Measurements from ENCODE around the gene PRDM16. TPM values are rescaled to one million over a fixed set of nuclear protein-coding genes. Genes with fewer than 3 reads are reported as not detected.

PRDM16 gene
- total RNA-seq, 4 donors from 2014 or later: 0.08 to 0.19 (median 0.12) TPM

GRCh38 chr1:3219005-3219790 is 150.2 kb downstream of the PRDM16 start:
- no peak overlapping the region for H3K27ac ChIP-seq
- no peaks in the 10 kb centered on the region for H3K36me3 ChIP-seq
- H3K4me3 ChIP-seq: no peak overlapping the region
- no peak for DNase-seq
- intact Hi-C loops (cut with DNase I): no loop called here
- WGBS, 2 donors: 29 to 53% methylated on average over 18 to 22 of the region's 37 CpGs
- H3K9me3 ChIP-seq: no peaks in the 10 kb centered on the region
- no peak for TF ChIP-seq CTCF (IDR thresholded peaks at IDR 0.05)
- no peak for TF ChIP-seq POLR2A (IDR thresholded peaks at IDR 0.05)
- H3K4me1 ChIP-seq: peaks cover 0 to 23% (median 0%) of the 10 kb centered on the region in 3 donors
- peaks cover 0 to 92% (median 0%) of the 10 kb centered on the region in 4 donors for H3K27me3 ChIP-seq

GRCh38 chr1:3219791-3220467 is 150.9 kb downstream of the PRDM16 start:
- 80 to 87% methylated on average over 15 to 17 of the region's 32 CpGs for WGBS, 2 donors
- intact Hi-C loops (cut with DNase I): no loop called here
- H3K27me3 ChIP-seq: peaks cover 0 to 93% (median 0%) of the 10 kb centered on the region in 4 donors
- H3K36me3 ChIP-seq: no peaks in the 10 kb centered on the region
- H3K9me3 ChIP-seq: no peaks in the 10 kb centered on the region
- H3K4me1 ChIP-seq: peaks cover 0 to 23% (median 0%) of the 10 kb centered on the region in 3 donors
- DNase-seq: no peak
- no peak overlapping the region for H3K27ac ChIP-seq
- no peak overlapping the region for H3K4me3 ChIP-seq
- no peak for TF ChIP-seq CTCF (IDR thresholded peaks at IDR 0.05)
- TF ChIP-seq POLR2A (IDR thresholded peaks at IDR 0.05): no peak

GRCh38 chr1:3221112-3222041 is 152.4 kb downstream of the PRDM16 start:
- peaks cover 0 to 31% (median 0%) of the 10 kb centered on the region in 3 donors for H3K4me1 ChIP-seq
- TF ChIP-seq POLR2A (IDR thresholded peaks at IDR 0.05) (no peak), CTCF (IDR thresholded peaks at IDR 0.05) (no peak)
- no peak overlapping the region for H3K4me3 ChIP-seq
- peaks cover 0 to 94% (median 0%) of the 10 kb centered on the region in 4 donors for H3K27me3 ChIP-seq
- H3K9me3 ChIP-seq: no peaks in the 10 kb centered on the region
- H3K36me3 ChIP-seq: no peaks in the 10 kb centered on the region
- no peak for DNase-seq
- no peak overlapping the region for H3K27ac ChIP-seq
- 48 to 71% methylated on average over 11 to 23 of the region's 24 CpGs for WGBS, 2 donors
- intact Hi-C loops (cut with DNase I): no loop called here

- Histone ChIP-seq H3K4me1 (peaks cover 0 to 38% (median 4%) of the 10 kb centered on the region in 3 donors), H3K9me3 (no peaks in the 10 kb centered on the region), H3K36me3 (no peaks in the 10 kb centered on the region), H3K27ac (no peak overlapping the region), H3K4me3 (no peak overlapping the region), H3K27me3 (peaks cover 0 to 94% (median 0%) of the 10 kb centered on the region in 4 donors)
- intact Hi-C loops (cut with DNase I): no loop called here
- 28 to 30% methylated on average over 3 to 5 of the region's 16 CpGs for WGBS, 2 donors
- DNase-seq: no peak
- TF ChIP-seq POLR2A (IDR thresholded peaks at IDR 0.05) (no peak), CTCF (IDR thresholded peaks at IDR 0.05) (no peak)
Observed at GRCh38 chr1:3222042-3222692, 153.2 kb downstream of the PRDM16 start.
